DMS 273 (cell line): ENCODE results near the gene NIT1.

ENCODE experiments used
- DNase-seq: peaks from one replicate; lab custom pipeline; 2025; ENCODE audit not compliant: unreplicated experiment; lab: John Stamatoyannopoulos, UW

NIT1 gene

DNA sequence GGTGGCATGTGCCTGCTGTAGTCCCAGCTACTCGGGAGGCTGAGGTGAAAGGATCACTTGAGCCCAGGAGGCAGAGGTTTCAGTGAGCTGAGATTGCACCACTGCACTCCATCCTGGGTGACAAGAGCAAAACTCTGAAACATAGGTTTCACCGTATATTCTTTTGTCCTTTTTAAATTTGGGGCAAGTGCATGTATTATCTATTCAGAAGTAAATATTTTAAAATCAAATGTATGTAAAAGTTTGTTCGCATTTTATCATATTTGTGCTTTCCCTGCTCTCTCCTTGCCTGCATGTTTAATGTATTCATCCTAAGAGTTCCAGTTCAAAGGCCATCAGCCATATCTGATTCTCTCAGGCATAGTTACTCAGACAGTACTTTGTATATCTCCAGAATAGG is 27.9 kb downstream of the NIT1 start:
- no peak for DNase-seq

DNA sequence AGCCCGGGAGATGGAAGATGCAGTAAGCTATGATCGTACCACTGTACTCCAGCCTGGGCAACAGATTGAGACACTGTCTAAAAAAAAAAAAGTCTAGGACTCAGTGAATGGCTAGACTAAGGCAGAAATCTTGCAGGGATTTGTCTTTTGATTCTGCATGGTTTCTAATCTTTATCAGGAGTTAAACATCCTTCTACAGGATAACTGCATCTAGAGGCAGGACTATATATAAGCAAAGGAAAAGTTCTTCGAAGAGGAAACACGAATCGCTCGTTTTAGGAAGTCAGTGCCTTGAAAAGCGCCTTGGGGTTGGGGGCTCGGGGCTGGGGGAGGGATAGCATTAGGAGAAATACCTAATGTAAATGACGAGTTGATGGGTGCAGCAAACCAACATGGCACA is 35.3 kb downstream of the NIT1 start:
- peak; percentile 46 for DNase-seq

DNA sequence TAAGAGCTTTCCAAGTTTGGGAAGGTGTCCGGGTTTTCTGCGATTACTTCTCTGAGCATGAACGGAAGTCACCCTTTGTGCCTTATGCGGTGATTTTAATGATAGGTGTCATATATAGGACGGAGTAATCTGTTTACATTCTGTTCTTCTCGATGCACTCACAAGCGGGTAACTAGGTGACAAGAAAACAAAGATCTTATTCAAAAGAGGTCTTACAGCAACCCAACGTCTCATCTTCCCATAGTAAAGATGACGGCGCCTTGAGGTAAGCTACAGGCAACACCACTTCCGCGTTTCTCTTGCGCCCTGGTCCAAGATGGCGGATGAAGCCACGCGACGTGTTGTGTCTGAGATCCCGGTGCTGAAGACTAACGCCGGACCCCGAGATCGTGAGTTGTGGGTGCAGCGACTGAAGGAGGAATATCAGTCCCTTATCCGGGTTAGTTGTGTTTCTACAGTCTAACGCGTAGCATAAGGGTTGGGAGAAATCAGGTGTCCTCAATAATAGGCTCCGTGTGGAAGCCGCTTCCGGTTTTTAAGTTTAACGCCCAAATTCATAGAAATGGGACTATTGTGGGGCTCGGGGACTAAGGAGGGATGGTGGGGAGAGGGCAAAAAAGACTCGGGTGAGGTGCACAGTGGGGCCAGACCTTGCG is 35.9 kb downstream of the NIT1 start, which contains the start of gene UFC1:
Gene UFC1, plus strand, starts transcription at position 297 of the 656 bp plus-strand sequence. Its CDS starts 20 bp downstream, at position 317.
- DNase-seq: peak; percentile 94

DNA sequence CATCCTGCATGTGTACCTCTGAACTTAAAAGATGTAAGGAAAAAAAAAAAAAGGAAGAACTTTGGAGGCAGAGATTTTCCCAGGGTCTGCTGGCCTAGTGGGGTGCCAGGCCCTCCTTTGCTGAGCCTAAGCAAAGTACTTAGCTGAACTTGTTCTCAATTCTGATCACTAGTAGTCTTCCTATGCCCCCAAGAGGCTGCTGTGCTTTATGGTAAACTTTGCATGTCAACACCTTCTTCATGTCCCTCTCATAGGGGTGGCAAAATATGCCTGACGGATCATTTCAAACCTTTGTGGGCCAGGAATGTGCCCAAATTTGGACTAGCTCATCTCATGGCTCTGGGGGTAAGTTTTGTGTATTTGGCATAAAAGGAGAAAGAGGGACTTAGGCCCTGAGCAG is 40.0 kb downstream of the NIT1 start:
- no peak for DNase-seq

DNA sequence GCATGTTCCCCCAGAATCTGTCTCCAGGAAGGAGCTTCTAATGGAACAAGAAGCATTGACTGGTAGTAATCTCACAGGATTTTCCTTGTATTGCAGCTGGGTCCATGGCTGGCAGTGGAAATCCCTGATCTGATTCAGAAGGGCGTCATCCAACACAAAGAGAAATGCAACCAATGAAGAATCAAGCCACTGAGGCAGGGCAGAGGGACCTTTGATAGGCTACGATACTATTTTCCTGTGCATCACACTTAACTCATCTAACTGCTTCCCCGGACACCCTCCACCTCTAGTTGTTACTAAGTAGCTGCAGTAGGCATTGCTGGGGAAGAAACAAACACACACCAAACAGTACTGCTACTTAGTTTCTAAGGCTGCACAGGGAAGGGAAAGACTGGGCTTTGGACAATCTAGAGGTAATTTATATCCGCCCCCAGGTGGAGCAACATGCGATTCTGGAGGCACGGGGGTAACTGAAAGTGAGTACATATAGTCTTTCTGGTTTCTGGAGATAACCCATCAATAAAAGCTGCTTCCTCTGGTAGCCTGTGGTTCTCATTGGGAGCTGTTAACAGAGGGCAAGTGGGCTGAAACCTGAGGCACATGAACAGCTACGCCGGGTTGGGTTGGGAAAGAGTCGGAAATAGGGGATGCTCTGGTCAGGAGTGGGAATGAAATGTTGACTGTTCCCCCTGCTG is 40.6 kb downstream of the NIT1 start:
- DNase-seq: no peak

DNA sequence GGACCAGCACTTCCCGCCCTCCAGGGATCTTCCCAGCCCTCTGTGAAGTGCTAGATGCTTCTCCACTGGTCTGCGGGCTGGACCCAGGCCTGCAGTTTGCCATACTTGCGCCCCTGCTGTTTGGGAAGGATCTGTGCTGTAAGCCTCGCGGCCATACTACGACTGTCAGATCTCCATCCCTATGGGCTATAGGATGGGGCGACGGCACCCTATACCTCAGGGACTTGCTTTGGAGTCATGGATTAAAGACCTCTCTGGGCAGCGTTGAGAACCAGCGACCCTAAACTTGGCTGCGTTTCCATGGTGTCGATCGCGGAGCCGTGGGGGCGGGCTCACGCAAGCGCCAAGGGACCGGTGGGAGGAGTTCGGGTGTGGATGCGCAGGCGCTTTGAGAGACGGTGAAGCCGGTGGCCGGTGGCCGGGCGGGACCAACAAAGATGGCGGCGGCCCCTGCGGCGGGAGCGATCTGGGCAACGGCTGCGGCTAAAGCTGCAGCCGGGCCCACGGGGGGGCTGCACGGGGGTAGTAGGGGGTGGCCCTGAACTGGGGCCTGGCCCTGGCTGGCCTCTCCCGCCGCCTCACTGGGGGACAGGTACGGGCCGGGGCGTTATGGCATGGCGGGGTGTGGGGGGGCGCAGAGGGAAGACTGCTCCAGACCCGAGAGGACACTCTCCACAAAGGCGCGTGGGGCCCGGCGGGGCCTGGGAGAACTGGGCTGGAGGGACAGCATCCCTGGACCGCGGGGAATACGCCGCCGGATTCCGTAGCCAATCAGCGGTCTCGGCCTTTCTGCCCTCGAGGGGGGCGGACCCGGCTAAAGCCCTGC is 41.4 kb downstream of the NIT1 start, which contains the start of gene USP21:
Gene USP21, plus strand, starts transcription at position 414 of the 826 bp plus-strand sequence. CDS start 1,141 bp downstream, outside the sequence.
- peak; percentile 97 for DNase-seq

DNA sequence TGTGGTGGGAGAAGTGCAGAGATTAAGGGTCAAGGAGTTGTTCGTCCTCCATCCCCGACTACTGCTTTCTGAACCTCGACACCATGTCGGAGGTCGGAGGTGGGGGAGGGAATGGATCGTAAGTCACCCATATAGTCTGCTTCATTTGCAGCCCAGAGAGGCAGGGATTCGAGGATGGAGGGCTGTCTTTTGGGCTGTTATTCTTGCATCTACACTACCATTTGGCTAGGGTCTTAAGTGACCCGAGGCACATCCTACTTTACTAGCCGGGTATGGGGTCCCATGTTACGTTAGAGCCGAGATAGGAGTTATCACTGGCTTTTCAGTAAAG is 42.0 kb downstream of the NIT1 start:
- no peak for DNase-seq

DNA sequence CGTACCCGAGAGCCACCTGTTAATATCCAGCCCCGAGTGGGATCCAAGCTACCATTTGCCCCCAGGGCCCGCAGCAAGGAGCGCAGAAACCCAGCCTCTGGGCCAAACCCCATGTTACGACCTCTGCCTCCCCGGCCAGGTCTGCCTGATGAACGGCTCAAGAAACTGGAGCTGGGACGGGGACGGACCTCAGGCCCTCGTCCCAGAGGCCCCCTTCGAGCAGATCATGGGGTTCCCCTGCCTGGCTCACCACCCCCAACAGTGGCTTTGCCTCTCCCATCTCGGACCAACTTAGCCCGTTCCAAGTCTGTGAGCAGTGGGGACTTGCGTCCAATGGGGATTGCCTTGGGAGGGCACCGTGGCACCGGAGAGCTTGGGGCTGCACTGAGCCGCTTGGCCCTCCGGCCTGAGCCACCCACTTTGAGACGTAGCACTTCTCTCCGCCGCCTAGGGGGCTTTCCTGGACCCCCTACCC is 42.8 kb downstream of the NIT1 start:
- no peak for DNase-seq

DNA sequence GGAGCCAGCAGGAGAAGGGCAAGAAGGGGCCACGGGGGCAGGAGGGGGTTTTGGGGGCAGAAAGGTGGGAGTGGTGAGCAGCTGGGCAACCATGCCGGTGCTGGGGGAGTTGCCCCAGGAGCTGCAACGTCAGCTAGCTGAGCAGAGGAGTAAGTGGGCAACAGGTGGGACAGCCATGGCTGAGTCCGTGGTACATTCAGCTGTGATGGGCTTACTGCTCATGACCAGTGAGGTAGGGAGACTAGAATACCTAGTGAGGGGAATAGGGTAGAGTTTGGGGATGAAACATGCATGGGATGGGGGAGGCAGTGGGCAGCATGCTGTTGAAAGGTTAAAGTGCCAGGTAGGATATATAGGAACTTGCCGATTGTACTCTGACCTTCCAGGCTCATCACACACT is 43.7 kb downstream of the NIT1 start:
- no peak for DNase-seq

DNA sequence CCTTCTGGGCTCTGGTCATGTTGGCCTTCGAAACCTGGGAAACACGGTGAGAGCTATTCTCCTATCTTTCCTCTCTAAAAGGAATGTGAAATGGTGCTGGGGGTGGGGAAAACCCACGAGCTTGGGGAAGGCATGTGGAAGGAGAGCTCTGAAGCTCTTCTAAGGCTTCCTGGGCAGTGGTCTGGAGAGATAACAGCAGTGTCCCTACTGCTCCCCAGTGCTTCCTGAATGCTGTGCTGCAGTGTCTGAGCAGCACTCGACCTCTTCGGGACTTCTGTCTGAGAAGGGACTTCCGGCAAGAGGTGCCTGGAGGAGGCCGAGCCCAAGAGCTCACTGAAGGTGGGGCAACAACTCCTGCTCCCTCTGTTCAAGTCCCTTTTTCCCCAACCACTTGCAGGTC is 44.1 kb downstream of the NIT1 start:
- DNase-seq: no peak

DNA sequence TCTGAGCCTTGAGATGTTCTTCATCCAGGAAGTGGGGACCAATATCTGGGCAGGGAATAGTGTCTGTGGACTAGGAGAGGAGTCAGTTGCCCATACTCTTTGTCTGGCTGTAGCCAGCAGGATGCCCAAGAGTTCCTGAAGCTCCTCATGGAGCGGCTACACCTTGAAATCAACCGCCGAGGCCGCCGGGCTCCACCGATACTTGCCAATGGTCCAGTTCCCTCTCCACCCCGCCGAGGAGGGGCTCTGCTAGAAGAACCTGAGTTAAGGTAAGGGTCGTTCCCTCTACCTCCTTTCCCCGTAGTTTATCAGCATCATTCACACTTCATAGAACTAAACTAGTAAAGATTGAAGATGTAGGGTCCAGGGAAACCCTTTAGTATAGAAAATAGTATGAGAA is 44.9 kb downstream of the NIT1 start:
- DNase-seq: no peak

DNA sequence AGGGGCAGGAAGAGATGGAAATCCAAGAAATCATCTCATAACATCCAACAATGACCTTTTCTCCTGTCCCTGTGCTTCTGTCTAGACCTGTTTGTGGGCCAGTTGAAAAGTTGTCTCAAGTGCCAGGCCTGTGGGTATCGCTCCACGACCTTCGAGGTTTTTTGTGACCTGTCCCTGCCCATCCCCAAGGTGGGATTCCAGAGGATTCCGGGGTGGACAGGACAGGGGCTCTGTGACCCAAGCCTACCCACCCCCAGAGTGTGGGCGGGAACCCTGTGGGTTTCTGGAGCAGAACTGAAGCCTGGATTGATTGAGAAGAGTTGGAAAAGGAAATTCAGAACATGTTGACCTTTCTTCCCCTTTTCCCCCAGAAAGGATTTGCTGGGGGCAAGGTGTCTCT is 45.9 kb downstream of the NIT1 start:
- no peak for DNase-seq

DNA sequence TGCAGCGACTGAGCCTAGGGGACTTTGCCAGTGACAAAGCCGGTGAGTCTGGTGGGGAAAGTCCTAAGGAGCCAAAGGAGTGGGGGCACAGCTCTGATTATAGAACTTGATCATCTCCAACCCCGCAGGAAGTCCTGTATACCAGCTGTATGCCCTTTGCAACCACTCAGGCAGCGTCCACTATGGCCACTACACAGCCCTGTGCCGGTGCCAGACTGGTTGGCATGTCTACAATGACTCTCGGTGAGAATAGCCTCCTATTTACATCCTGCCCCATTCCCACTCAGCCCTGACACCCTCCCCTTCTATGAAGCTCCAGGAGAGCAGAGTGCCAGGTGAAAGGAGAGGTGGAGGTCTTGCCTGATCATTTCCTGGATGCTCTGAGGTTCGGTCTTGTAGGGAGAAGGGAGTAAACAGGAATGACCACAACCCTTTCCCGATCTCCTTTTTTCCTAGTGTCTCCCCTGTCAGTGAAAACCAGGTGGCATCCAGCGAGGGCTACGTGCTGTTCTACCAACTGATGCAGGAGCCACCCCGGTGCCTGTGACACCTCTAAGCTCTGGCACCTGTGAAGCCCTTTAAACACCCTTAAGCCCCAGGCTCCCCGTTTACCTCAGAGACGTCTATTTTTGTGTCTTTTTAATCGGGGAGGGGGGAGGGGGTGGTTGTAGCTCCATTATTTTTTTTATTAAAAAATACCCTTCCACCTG is 47.2 kb downstream of the NIT1 start:
- no peak for DNase-seq

DNA sequence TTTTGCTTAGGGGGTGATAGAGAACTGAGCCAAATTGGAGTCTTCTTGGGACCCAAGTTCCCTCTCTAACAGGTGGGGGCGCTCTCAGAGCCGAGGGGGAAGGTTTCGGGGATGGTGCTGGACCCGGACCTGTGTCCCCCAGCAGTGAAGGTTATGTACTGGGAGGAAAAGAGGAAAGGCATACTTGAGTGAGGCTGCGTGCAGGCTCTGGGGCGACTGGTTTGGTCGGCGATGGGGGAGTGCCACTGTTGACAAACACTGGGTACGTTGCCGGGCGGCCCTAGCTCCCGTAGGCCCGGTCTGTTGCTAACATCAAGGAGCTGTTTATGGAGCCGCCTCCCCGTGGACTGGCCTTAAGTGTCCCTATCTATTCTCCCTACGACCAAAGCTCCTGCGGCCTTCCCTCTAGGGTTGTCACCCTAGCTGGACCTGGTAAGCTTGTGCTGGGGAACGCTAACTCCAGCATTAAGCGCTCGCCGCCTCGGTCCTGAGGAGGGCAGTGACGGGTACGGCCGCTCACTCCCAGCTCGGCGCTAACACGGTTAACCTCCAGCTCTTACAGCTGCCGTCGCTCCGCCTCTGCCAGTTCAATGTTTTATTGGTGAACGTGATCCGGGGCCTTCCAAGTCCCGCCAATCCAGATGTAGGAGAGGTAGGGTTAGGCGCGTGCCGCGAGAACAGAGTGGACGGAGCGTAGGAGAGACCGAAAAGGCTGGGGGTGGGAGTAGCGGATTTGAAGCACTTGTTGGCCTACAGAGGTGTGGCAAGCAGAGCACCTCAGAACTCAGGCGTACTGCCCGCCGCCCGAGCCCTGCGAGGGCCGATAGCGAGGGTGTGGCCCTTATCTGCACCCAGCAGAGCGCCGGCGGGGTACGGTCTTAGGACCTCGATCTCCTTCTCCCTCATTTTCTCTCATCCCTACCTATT is 48.1 kb downstream of the NIT1 start, which contains the start of gene PPOX:
Gene PPOX, plus strand, starts transcription at position 685 of the 927 bp plus-strand sequence. CDS start 422 bp downstream, outside the sequence.
- peak; percentile 99 for DNase-seq

DNA sequence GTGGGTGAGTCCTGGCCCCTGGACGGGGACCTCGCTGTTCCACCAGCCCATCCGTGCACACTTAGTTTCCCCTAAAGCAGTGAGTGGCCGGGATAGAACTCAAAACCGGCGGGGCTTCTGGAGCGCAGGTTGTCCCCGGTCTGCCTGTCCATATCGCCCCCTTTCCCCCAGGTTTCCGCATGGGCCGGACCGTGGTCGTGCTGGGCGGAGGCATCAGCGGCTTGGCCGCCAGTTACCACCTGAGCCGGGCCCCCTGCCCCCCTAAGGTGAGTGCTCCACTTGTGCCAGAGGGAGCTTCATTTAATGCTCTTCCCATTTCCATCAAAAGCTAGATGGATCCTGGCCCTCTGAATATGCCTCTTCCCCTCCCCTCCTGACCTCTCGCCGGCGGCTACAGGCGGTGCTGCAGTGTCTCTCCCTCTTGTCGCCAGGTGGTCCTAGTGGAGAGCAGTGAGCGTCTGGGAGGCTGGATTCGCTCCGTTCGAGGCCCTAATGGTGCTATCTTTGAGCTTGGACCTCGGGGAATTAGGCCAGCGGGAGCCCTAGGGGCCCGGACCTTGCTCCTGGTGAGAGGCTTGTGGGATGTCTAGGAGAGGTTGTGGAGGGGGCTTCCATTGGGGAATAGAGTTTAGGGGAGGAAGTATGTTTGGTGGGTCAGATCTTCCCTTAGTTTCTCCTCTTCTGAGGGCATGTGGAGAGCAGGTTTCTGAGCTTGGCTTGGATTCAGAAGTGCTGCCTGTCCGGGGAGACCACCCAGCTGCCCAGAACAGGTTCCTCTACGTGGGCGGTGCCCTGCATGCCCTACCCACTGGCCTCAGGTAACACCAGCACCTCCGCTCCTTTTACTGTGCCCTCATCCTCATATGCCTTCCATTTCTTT is 49.0 kb downstream of the NIT1 start:
- peak; percentile 66 for DNase-seq

DNA sequence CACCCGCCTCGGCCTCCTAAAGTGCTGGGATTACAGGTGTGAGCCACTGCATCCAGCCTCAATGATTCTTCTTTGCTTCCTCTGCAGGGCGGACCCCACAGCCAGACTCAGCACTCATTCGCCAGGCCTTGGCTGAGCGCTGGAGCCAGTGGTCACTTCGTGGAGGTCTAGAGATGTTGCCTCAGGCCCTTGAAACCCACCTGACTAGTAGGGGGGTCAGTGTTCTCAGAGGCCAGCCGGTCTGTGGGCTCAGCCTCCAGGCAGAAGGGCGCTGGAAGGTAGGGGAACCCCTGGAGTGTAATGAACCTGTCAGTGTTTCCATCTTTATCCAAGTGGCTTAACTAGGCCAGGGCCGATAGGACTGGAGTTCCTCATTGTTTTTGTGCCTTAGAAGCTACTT is 51.0 kb downstream of the NIT1 start:
- DNase-seq: no peak
